A673 (cell line): ENCODE results near the gene SLC36A1. TPM values are rescaled to one million over a fixed set of nuclear protein-coding genes. Genes with fewer than 3 reads are reported as not detected.

ENCODE experiments used
- Bru-seq: library from RNA; stranded (reverse); fragments of 400-500 nt; gene quantifications from one replicate; lab custom pipeline; 2021; lab: Mats Ljungman, UMichigan
- BruChase-seq, 2 experiments: library from RNA; stranded (reverse); fragments of 400-500 nt; gene quantifications; one replicate each; lab custom pipeline; 2021; lab: Mats Ljungman, UMichigan
- BruUV-seq: library from RNA; stranded (reverse); fragments of 400-500 nt; replicated peaks from 2 replicates; lab custom pipeline; 2021; lab: Mats Ljungman, UMichigan
- CTCF ChIA-PET: fragments of 300-600 bp; sonication (Branson Sonifier 250); formaldehyde crosslinking; loops from one replicate; lab custom pipeline; 2022; ENCODE audit warnings: antibody characterized with exemption; lab: Charles Lee
- POLR2A ChIA-PET: fragments of 300-600 bp; sonication (Branson Sonifier 250); formaldehyde crosslinking; loops from one replicate; lab custom pipeline; 2022; ENCODE audit warnings: antibody characterized with exemption; ENCODE audit not compliant: low non-redundant PET; lab: Charles Lee
- DNase-seq: peaks from one replicate; pipeline ENCODE4 v3.0.0-alpha.2; 2015; ENCODE audit warnings: low spot score
- H3K27ac ChIP-seq: fragments of 200-600 bp; sonication (generic); 2 replicates; pipeline ENCODE4 v1.5.1; 2016; ENCODE audit warnings: mixed run types, low read depth, mild to moderate bottlenecking, mixed read lengths, antibody characterized with exemption, low read length; ENCODE audit not compliant: poor library complexity, severe bottlenecking
- H3K27me3 ChIP-seq: fragments of 200-600 bp; sonication (generic); replicated peaks from 2 replicates; pipeline ENCODE4 v1.6.1; 2017; ENCODE audit warnings: mixed run types, low read depth, mild to moderate bottlenecking, mixed read lengths, antibody characterized with exemption, low read length; ENCODE audit not compliant: insufficient read depth, poor library complexity
- H3K36me3 ChIP-seq: fragments of 200-600 bp; sonication (generic); 2 replicates; pipeline ENCODE4 v1.6.1; 2016; ENCODE audit warnings: mixed run types, mild to moderate bottlenecking, mixed read lengths, antibody characterized with exemption, low read length; ENCODE audit not compliant: insufficient read depth, poor library complexity, severe bottlenecking
- H3K4me1 ChIP-seq: fragments of 200-600 bp; sonication (generic); 2 replicates; pipeline ENCODE4 v1.6.1; 2017; ENCODE audit warnings: mixed run types, mild to moderate bottlenecking, mixed read lengths, antibody characterized with exemption, low read length; ENCODE audit not compliant: insufficient read depth, poor library complexity, severe bottlenecking
- H3K4me3 ChIP-seq: fragments of 200-600 bp; sonication (generic); 2 replicates; pipeline ENCODE4 v1.5.1; 2016; ENCODE audit warnings: low read depth, mixed run types, mild to moderate bottlenecking, mixed read lengths, low read length; ENCODE audit not compliant: poor library complexity, severe bottlenecking
- H3K9me3 ChIP-seq: fragments of 200-600 bp; sonication (generic); 2 replicates; pipeline ENCODE4 v1.6.1; 2016; ENCODE audit warnings: mixed run types, low read depth, mild to moderate bottlenecking, mixed read lengths, antibody characterized with exemption, low read length; ENCODE audit not compliant: poor library complexity, severe bottlenecking
- EZH2 ChIP-seq: fragments of 200-600 bp; sonication (generic); IDR thresholded peaks from 2 replicates; pipeline ENCODE4 v1.6.1; 2017; ENCODE audit warnings: borderline replicate concordance, low read depth, mild to moderate bottlenecking, mixed read lengths, antibody characterized with exemption, low read length; ENCODE audit not compliant: poor library complexity, severe bottlenecking
- intact Hi-C: fragments of 100-400 bp; cut with micrococcal nuclease; formaldehyde crosslinking; loops from one replicate; pipeline ENCODE4 v1.10.0; 2022; ENCODE audit not compliant: unreplicated experiment
- long read RNA-seq: library from polyadenylated mRNA; stranded (forward); transcript quantifications from one replicate; pipeline ENCODE4 v2.0.0, GENCODE V29; 2022
- total RNA-seq: library from RNA; stranded (reverse); gene quantifications from 2 replicates; pipeline ENCODE4 v1.2.3, GENCODE V29; 2021
- TF ChIP-seq, protein P1 (sequence below): fragments of 300-800, 200-600 bp; sonication (generic); conservative IDR thresholded peaks from 2 replicates; pipeline ENCODE4 v1.5.1; 2017; ENCODE audit warnings: low read depth, mild to moderate bottlenecking, antibody characterized with exemption, low read length, moderate library complexity, mixed read lengths

Gene SLC36A1
- total RNA-seq (8.8 and 12.5 TPM in 2 replicates), Bru-seq, nascent RNA (percentile 57 among the genes with signal in this experiment), BruChase-seq, experiment 1, labeled RNA remaining after a 2-hour chase (percentile 61 among the genes with signal in this experiment), BruChase-seq, experiment 2, labeled RNA remaining after a 6-hour chase (percentile 61 among the genes with signal in this experiment)
- long read RNA-seq, full-length matches to known transcripts, result 1 of 16 reads
- long read RNA-seq, partial matches to known transcripts, result 11 of 16 reads
- long read RNA-seq, other reads (novel, unspliced or antisense), result 4 of 16 reads

DNA sequence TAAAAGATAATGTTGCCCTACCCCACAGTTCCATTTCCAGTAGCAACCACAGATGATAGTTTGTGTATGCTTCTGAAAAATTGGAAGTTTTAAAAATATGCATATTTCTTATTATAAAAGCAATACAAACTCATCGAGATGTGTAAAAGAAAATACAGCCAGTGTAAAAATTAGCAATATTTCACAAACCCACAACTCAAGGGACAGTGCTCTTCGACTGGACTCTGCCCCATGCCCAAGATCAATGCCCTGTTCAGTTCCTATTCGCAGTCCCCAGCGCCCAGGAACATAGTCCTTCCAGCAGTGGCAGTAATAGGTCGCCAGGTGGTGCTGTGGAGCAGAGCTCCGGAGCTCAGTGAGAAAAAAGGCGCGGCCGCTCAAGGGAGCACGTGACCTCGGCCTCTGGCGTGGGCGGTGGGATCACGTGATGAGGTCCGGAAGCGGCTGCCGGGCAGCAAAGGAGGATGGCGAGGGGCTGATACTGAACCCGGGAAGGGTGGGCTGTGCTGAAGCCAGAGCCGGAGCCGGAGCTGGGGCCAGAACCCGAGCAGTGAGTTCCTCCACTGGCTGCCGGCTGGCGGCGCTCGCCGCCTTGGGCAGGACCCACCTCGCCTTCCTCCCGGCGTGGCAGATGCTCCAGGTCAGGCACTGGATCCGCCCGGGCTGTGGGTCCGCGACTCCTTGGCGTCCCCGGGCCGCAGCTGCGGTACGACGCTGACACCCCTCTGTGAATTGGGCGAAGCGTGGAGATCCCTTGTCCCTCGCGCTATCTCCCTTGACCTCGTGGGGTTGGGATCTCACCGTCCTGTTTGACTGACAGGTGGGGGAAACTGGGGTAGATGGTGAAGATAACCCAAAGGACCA, at the start of gene SLC36A1:
SLC36A1 (plus strand) TSS at position 430 of the 864 bp plus-strand sequence. CDS start 11,190 bp downstream, outside the sequence.
- H3K4me3 ChIP-seq, result peak within 1 kb of the TSS; percentile 69
- peak; percentile 94 for DNase-seq
- BruUV-seq, result no TSS peak
- peaks cover 5% of the 10 kb centered on the region for H3K4me1 ChIP-seq
- H3K36me3 ChIP-seq, result no peaks in the 10 kb centered on the region
- ChIA-PET POLR2A (interaction anchor here (0.8 kb wide), 1 partner anchor 10 kb away, joined by 3 read pairs; no protein-coding TSS in a partner anchor), CTCF (interaction anchor here (0.6 to 1.8 kb wide), 6 partner anchors 16 to 323 kb away, joined by 3 to 28 read pairs (median 4); no protein-coding TSS in a partner anchor)
- H3K27me3 ChIP-seq, result peaks cover 5% of the 10 kb centered on the region
- TF ChIP-seq, protein P1, sequence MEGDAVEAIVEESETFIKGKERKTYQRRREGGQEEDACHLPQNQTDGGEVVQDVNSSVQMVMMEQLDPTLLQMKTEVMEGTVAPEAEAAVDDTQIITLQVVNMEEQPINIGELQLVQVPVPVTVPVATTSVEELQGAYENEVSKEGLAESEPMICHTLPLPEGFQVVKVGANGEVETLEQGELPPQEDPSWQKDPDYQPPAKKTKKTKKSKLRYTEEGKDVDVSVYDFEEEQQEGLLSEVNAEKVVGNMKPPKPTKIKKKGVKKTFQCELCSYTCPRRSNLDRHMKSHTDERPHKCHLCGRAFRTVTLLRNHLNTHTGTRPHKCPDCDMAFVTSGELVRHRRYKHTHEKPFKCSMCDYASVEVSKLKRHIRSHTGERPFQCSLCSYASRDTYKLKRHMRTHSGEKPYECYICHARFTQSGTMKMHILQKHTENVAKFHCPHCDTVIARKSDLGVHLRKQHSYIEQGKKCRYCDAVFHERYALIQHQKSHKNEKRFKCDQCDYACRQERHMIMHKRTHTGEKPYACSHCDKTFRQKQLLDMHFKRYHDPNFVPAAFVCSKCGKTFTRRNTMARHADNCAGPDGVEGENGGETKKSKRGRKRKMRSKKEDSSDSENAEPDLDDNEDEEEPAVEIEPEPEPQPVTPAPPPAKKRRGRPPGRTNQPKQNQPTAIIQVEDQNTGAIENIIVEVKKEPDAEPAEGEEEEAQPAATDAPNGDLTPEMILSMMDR, result peak; percentile 96
- no peak for TF ChIP-seq EZH2
- H3K27ac ChIP-seq, result no peak within 1 kb of the TSS
- no peaks in the 10 kb centered on the region for H3K9me3 ChIP-seq
- intact Hi-C loops, result loop anchor here (1.0 to 2.0 kb wide), 4 partner anchors 16 to 293 kb away; no protein-coding TSS in a partner anchor

DNA sequence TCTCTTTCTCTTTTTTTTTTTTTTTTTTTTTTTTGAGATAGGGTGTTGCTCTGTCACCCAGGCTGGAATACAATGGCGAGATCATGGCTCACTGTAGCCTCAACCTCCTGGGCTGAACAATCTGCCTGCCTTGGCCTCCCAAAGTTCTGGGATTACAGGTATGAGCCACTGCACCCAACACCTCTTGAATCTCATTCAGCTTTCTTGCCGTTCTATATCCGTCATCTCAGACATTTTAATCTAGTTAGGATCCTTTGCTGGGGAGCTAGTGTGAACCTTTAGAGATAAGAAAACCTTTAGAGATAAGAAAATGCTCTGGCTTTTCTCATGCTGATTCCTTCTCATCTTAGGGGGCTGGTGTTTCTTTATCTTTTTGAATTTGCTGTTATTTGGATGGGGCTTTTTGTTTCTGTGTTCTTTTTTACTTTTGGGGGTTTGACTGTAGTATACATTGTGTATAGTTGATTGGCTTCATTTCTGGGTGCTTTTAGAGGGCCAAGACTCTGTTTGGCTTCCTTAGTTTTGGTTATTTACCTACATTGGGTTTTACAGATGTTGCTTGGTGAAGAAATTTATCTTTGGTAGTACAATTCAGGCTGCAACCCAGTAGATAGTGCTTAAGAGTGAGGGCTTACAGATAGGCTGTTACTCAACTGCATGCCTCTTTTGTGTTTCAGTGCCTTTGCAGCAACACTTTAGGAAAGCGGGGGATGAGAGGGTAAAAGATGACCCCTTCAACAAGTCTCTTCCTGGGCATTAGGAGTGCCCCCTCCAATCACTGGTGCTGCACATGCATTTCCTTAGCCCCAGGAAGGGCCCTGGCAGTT, 41.9 kb upstream of the SLC36A1 start:
- peaks cover 10% of the 10 kb centered on the region for H3K27me3 ChIP-seq
- H3K36me3 ChIP-seq, result no peaks in the 10 kb centered on the region
- no peak for DNase-seq
- CTCF ChIA-PET, result no interaction called here
- H3K4me3 ChIP-seq, result no peak overlapping the region
- POLR2A ChIA-PET, result no interaction called here
- intact Hi-C loops, result no loop called here
- no TSS peak for BruUV-seq
- no peaks in the 10 kb centered on the region for H3K9me3 ChIP-seq
- no peak overlapping the region for H3K27ac ChIP-seq
- H3K4me1 ChIP-seq, result no peaks in the 10 kb centered on the region
- TF ChIP-seq EZH2, result no peak
- TF ChIP-seq, protein P1, result no peak
